ENCODE results near the gene CSRNP3. TPM values are rescaled to one million over a fixed set of nuclear protein-coding genes. Genes with fewer than 3 reads are reported as not detected.

CSRNP3 gene
- total and polyA plus RNA-seq, 2 donors (not counting 3 experiments of a cell fraction or from before 2014, with no cell fraction given) = not detected

DNA sequence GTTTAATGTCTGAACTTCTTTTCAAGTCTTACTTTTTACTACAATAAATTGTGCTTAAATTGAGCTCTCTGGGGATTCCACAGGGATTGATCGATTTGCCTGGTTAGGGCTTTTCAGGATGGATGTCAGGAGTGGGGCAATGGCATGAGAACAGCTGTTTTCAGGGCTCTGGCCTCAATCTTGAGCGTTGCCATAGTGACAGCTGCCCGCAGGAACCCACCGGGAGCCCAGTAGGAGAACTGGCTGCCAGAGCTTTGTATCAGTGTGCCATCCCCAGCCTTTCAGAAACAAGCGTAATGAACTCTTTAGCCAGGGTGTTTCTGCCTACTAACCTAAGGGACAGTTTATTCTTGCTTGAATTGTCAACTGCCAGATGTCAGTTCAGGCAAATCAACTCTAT, 231.0 kb downstream of the CSRNP3 start:
- Histone ChIP-seq H3K79me2 (ENCODE audit: control insufficient read depth, insufficient read depth, low read length) (no peaks in the 10 kb centered on the region), H3K9ac (replicated peaks; ENCODE audit: extremely low read depth, insufficient read depth, low read length) (no peak overlapping the region), H3K36me3 (ENCODE audit: control insufficient read depth in 2 of 2, extremely low read depth in 1 of 2, insufficient read depth in 2 of 2, low read length in 2 of 2) (no peaks in the 10 kb centered on the region), H2AFZ (ENCODE audit: low read depth, low read length) (no peak overlapping the region), H3K4me2 (ENCODE audit: insufficient read depth, low read length) (no peak overlapping the region), H4K20me1 (replicated peaks; ENCODE audit: control insufficient read depth, extremely low read depth, insufficient read depth, low read length) (no peaks in the 10 kb centered on the region), H3K4me3 (replicated peaks in 1 of 3; ENCODE audit: insufficient read depth in 1 of 3, low read depth in 1 of 3, low read length in 3 of 3) (no peak overlapping the region), H3K9me3 (replicated peaks; ENCODE audit: control insufficient read depth, insufficient read depth, low read length) (no peaks in the 10 kb centered on the region), H3K4me1 (ENCODE audit: control insufficient read depth, extremely low read depth, insufficient read depth, low read length) (no peaks in the 10 kb centered on the region), H3K27me3 (ENCODE audit: control insufficient read depth in 2 of 2, insufficient read depth in 2 of 2, low read length in 2 of 2) (peaks cover 6% of the 10 kb centered on the region in 2 experiments), H3K9me1 (replicated peaks; ENCODE audit: control insufficient read depth, extremely low read depth, insufficient read depth, low read length) (no peaks in the 10 kb centered on the region), H3K27ac (ENCODE audit: insufficient read depth, low read depth, low read length) (no peak overlapping the region)
- FAIRE-seq = no peak
- no peak for DNase-seq (ENCODE audit: low read depth, low spot score)
- POLR2A ChIA-PET = no interaction called here
- no TSS peak for BruUV-seq (replicated peaks)
- dilution Hi-C loops (cut with MboI; ENCODE audit: extremely low pct_ligation_motif_present, low sequenced_read_pairs) (no loop called here), intact Hi-C loops (cut with micrococcal nuclease) (no loop called here)
- CTCF ChIA-PET = interaction anchor here (1.0 to 2.3 kb wide), 4 partner anchors 10 to 427 kb away, joined by 3 to 8 read pairs (median 6); partner anchors contain the start of gene SCN1A
- TF ChIP-seq, protein P1, sequence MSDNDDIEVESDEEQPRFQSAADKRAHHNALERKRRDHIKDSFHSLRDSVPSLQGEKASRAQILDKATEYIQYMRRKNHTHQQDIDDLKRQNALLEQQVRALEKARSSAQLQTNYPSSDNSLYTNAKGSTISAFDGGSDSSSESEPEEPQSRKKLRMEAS (IDR thresholded peaks at IDR 0.05; ENCODE audit: insufficient read depth, insufficient read length) = no peak
- TF ChIP-seq JUN (IDR thresholded peaks at IDR 0.05; ENCODE audit: borderline replicate concordance, insufficient read depth, insufficient read length, low read depth) = no peak
- TF ChIP-seq EZH2 (IDR thresholded peaks at IDR 0.05; ENCODE audit: borderline replicate concordance, low read depth, low read length, severe bottlenecking) = no peak
- TF ChIP-seq CTCF (IDR thresholded peaks at IDR 0.05; ENCODE audit: extremely low read depth in 1 of 2, insufficient read depth in 1 of 2, low read depth in 1 of 2, low read length in 2 of 2) = no peak
- no peak for TF ChIP-seq GATA2 (IDR thresholded peaks at IDR 0.05; ENCODE audit: insufficient read depth, insufficient read length, low read depth, low read length)
